ENCODE data around the gene PKD1L1. TPM values are rescaled to one million over a fixed set of nuclear protein-coding genes. Genes with fewer than 3 reads are reported as not detected.

Gene PKD1L1
- total RNA-seq, 4 donors from 2014 or later = 0.44 to 8.4 (median 0.82) TPM

DNA sequence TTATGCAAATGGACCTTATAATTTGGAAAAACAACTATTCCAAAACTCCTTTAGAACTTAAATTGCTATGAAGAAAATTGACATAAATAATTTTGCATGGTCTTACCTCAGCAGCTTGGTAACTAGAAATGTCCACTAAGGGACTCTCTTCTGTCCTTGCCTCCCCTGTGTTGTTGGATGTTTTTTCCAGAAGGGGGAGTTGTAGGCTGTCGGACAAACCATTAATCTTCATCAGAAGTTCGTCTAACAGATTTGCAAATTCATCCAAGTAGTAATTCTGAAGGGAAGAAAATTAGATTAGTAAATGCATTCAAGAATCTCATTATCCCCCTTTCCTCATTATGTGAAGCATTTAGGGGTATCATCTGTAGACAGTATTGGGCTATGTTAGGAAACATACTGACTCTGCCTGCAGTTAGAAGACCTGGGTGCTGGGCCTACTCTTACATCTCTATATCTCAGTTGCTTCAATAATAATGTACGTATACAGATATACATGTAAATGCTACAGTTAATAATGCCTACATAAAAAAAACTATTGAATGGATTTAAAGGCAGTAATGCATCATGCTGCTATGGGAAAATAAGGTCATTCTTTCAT lies 155.6 kb downstream of the PKD1L1 start:
- H3K27me3 ChIP-seq = no peaks in the 10 kb centered on the region
- H3K27ac ChIP-seq = no peak overlapping the region
- H3K4me3 ChIP-seq = no peak overlapping the region
- TF ChIP-seq EP300 (IDR thresholded peaks at IDR 0.05) (no peak), CTCF (IDR thresholded peaks at IDR 0.05) (peak in 3 of 5 experiments; percentile 24 to 50 (median 25))
- H3K4me1 ChIP-seq = peaks cover 0 to under 1% (median 0%) of the 10 kb centered on the region in 4 donors
- H3K9me3 ChIP-seq = no peaks in the 10 kb centered on the region
- H3K36me3 ChIP-seq = no peaks in the 10 kb centered on the region
- no peak for DNase-seq (ENCODE audit: low spot score in 2 of 2)
- WGBS, 2 donors = 52 to 54% methylated on average over 3 of the region's 3 CpGs

DNA sequence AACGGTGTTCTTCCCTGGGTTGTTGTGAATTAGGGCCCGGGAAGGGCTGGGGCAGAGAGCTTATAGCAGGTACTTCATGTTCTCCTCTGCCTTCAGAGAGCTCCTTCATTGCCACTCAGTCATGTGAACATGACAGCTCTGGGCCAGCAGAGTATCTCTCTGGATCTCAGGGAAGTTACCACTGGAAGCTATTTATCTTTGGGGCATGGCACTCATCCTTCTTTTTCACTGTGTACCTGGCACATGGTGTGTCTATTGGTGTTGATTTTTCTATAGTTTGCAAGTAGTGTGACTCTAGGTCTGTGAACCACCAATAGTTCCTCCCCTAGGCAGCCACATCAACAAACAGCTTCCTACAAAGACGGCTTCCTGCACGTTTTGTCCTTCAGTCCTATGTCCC lies 156.6 kb downstream of the PKD1L1 start:
- no peak for DNase-seq (ENCODE audit: low spot score in 2 of 2)
- Histone ChIP-seq H3K36me3 (no peaks in the 10 kb centered on the region), H3K9me3 (no peaks in the 10 kb centered on the region), H3K4me3 (no peak overlapping the region), H3K4me1 (peaks cover 0 to 10% (median 2%) of the 10 kb centered on the region in 4 donors), H3K27me3 (no peaks in the 10 kb centered on the region), H3K27ac (no peak overlapping the region)
- 83% methylated on average over 4 of the region's 4 CpGs for WGBS, 2 donors
- no peak for TF ChIP-seq CTCF (IDR thresholded peaks at IDR 0.05)
- no peak for TF ChIP-seq EP300 (IDR thresholded peaks at IDR 0.05)
- TF ChIP-seq POLR2A (IDR thresholded peaks at IDR 0.05) = no peak

DNA sequence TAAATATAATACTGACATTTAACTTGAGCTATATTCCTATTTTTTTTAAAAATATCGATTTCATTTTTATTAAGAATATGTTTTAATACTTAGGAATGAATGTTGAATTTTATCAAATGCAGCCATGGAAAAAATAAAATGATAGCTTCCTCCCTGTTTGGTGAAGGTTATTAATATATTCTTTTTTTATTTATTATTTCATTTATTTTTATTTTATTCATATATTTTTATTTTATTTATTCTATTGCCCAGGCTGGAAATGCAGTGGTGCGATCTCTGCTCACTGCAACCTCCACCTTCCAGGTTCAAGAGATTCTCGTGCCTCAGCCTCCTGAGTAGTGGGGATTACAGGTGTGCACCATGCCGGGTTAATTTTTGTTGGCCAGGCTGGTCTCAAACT lies 160.2 kb downstream of the PKD1L1 start:
- TF ChIP-seq POLR2A (IDR thresholded peaks at IDR 0.05) (no peak), CTCF (IDR thresholded peaks at IDR 0.05) (no peak), EP300 (IDR thresholded peaks at IDR 0.05) (no peak)
- H3K9me3 ChIP-seq = no peaks in the 10 kb centered on the region
- H3K4me1 ChIP-seq = peaks cover 0 to 46% (median 29%) of the 10 kb centered on the region in 4 donors
- H3K27ac ChIP-seq = no peak overlapping the region
- H3K36me3 ChIP-seq = no peaks in the 10 kb centered on the region
- no peaks in the 10 kb centered on the region for H3K27me3 ChIP-seq
- 95 to 98% methylated on average over 4 of the region's 4 CpGs for WGBS, 2 donors
- no peak overlapping the region for H3K4me3 ChIP-seq
- no peak for DNase-seq (ENCODE audit: low spot score in 2 of 2)

DNA sequence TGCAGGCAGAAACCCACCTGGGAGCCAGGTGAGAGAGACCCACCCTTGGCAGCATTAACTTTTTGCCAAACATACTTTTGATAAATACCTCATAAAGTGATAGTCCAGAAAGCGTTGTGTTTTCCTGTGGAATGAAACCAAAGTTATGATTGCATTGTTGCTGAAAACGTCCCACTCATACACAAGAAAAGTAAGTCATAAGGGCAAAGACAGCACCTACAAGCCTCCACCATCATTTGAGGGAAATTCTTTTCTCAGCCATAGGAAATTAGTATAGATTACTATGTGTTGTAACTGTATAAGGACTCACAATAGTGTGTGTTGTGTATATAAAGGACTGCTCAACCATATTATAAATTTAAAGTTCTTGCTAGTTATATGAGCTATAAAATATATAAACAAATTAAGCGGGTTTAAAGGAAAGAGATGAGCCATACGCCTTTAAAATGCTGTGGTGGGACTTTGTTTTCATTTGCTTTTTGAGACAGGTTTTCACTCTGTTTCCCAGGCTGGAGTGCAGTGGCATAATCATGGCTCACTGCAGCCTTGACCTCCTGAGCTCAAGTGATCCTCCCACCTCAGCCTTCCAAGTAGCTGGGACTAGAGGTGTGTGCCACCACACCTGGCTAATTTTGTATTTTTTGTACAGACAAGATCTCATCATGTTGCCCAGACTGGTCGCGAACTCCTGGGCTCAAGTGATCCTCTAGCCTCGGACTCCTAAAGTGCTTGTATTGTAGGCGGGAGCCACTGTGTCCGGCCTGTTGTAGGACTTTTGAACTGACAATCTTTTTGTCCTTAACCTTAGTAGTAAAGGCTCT lies 160.8 kb downstream of the PKD1L1 start:
- Histone ChIP-seq H3K36me3 (no peaks in the 10 kb centered on the region), H3K27ac (peak overlapping the region; percentile 31 to 85 (median 62)), H3K27me3 (no peaks in the 10 kb centered on the region), H3K4me1 (peaks cover 0 to 52% (median 31%) of the 10 kb centered on the region in 4 donors), H3K4me3 (no peak overlapping the region), H3K9me3 (no peaks in the 10 kb centered on the region)
- WGBS, 2 donors = 68 to 70% methylated on average over 9 of the region's 9 CpGs
- no peak for DNase-seq (ENCODE audit: low spot score in 2 of 2)
- TF ChIP-seq EP300 (IDR thresholded peaks at IDR 0.05) = no peak
- TF ChIP-seq POLR2A (IDR thresholded peaks at IDR 0.05) = no peak
- TF ChIP-seq CTCF (IDR thresholded peaks at IDR 0.05) = no peak
